NCI-H524 treated with DMSO at 0.1 percent for 48 hours (cell line): ENCODE data around the gene IBA57.
A peak's percentile ranks its signal among the peaks of the same experiment; 100 is the strongest.

Experiments
- DNase-seq: peaks from one replicate; lab custom pipeline; 2025; lab: John Stamatoyannopoulos, UW

The IBA57 gene

GRCh38 chr1:228165372-228166169 is at the start of gene IBA57:
TSS of gene IBA57 (plus strand) at chr1:228165804. CDS start at chr1:228165817, 13 bp downstream.
- DNase-seq = peak; percentile 65

GRCh38 chr1:228117335-228117734 is 48.3 kb upstream of the IBA57 start:
- DNase-seq = no peak

DNA sequence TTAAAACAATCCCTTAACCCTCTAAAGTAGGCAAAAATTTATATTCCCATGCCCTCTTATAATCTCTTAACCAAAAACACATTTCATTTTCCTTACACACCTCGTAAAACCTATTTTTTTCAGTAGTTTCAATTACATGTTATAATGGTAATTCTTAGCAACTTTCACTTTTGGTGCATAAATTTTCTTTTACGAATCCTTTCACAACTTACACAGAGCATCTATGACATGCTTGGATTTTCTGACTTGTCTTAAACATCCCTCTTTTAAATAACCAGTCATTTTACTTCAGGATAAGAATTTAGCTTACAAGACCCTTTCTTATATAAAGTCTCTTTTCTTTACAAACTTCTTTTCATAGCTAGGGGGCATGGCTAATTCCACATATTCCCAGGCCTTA is 47.6 kb upstream of the IBA57 start:
- DNase-seq = no peak

DNA sequence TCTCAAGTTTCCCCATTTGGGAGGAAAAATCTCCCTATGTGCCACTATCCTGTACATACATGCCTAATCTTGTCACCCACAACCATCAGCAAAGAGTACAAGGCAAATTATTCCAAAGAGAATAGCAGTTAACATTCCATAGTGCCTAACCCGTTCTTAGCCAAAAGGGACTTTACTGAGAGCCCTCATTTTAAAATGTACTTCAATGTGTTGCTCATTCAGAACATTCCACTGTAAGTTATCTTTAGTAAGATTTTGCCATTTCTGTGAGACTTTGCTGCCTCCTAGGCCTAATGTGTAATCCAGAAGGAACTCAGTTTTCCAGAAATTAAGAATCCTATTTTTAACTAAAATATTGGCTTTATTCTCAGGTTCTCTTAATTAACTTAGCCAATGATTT is 45.3 kb upstream of the IBA57 start:
- no peak for DNase-seq

DNA sequence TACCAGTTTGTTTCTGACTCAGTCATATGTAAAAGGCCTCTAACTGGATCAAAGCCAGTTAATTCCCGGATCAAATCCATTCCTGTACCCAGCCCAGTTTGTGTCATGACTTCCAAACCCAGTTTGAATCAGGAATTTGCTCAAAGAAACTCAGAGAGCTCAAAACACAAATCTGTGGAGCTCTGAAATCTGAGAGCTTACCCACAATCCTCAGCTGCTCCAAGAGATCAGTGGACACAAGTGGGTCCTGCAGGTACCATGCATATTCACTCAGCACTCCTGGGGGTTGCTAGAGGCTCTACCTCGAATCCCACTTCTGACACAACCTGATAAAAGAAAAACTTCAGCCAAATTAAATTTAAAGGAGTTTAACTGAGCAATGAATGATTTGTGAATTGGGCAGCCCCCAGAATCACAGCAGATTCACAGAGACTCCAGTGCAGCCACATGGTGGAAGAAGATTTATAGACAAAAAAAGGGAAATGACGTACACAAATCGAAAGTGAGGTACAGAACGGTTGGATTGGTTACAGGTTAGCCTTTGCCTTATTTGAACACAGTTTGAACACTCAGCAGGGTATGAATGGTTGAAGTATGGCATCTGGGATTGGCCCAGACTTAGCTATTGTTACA is 44.6 kb upstream of the IBA57 start:
- DNase-seq = no peak

- DNase-seq = no peak
Measured at GRCh38 chr1:228122921-228123441, 42.6 kb upstream of the IBA57 start.

GRCh38 chr1:228123505-228123904 is 42.1 kb upstream of the IBA57 start:
- no peak for DNase-seq

DNA sequence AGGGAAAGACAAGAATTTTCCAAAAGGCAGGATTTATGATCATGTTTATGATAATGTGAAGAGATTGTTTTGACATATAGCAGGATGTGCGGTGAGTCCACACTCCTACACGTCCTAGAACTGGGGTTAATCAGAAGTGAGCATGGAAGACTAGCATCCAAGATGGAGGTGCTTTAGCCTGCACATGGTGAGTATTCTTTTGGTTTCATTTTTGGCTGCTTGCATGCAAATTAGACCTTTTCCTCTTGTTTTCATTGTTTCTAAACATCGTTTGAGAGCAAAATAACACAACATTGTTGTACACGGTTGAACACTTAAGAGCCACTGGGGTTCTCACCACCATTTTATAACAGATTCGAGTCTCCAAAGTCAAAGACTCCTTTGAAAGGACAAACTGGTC is 40.4 kb upstream of the IBA57 start:
- DNase-seq = no peak

DNA sequence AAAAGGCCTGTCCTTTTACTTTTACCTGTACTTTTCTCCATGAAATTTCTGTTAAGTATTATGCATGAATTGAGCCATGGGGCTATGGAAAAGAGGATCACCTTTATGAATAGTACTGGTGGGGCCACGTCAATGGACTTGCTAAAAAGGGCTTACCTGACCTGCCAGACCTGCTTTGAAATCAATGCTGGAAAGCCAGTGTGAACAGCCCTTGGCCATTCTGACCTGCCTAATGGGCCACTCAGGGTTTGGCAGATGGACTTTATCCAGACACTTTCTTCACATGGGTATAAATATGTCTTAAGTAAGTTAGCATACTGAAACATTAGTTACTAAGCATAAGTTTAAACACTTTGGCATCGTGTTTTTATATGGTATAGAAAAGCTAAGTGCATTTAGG is 33.8 kb upstream of the IBA57 start:
- no peak for DNase-seq

DNA sequence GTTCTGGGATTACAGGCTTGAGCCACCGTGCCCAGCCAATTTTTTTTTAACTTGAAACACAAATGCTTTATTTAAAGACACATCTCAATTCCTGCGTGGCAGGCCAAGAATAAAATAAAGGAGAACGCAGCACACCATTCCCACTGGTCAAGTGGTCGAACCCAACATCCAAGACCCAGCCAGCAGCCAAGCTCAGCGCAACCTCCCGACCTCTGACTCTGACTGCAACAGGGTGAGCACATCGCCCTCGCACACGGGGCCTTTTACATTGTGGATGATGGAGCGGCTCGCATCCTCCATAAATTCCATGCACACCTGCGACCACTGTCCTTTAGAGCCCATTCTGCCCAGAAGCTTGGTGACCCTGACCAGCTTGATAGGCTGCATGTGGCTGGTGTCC is 31.0 kb upstream of the IBA57 start:
- DNase-seq = no peak

DNA sequence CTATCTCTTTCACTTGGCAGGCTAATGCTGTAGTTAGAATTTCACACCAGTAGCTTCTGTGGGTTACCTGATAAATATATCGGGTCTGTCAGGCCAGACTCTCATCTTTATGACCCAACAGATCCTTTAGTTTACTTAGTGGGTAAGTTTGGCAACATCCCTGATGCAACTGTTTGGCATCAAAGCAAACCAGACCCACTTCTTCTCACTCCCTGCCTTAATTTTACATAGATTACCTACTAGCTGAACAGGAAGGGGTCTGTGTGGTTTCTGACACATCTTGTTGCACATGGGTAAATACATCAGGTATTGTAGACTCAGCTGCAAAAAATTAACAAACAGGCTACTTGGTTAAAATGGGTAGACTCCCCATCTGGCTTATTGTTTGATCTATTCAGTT is 28.7 kb upstream of the IBA57 start:
- no peak for DNase-seq

GRCh38 chr1:228139406-228139930 is 26.1 kb upstream of the IBA57 start:
- DNase-seq = no peak

DNA sequence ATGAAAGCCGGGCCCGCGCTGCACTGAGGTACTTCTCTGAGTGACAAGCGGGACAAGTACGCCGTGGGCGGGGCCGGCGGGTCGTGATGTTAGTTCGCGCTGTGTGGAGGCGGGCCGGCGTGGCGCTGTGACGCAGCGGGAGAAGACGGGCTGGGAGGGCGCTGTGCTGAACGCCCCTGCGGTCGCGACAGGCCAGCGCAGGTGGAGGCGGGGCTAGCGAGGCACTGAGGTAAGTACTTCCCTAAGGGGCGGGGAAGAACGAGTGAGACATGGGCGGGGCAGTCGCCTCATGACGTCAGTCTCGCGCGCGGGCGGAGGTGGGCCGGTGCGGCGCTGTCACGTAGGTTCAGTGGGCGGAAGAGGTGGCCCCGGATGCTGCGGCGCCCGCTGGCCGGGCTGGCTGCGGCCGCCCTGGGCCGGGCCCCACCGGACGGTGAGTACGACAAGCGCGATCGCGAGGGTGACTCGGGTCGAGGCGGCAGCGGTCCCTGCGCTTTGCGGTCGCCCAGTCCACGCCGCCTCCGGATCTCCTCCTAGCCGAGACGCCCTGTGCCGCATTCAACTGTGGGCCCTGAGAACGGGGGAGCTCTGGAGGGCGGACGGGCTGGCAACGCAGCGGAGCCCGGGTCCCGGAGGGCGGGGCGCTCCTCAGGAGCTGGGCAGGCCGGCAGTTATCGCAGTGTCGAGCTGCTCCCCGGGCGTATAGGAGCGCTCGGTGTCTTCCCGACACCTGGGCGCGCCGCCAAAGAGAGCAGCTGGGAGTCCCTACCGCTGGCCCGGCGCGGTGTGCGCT is 25.5 kb upstream of the IBA57 start, which contains the start of gene GUK1:
GUK1 (plus strand) TSS at position 349 of the 793 bp plus-strand sequence; CDS start at position 373, 24 bp downstream.
- peak; percentile 95 for DNase-seq

GRCh38 chr1:228140724-228141225 is 24.8 kb upstream of the IBA57 start:
- no peak for DNase-seq

DNA sequence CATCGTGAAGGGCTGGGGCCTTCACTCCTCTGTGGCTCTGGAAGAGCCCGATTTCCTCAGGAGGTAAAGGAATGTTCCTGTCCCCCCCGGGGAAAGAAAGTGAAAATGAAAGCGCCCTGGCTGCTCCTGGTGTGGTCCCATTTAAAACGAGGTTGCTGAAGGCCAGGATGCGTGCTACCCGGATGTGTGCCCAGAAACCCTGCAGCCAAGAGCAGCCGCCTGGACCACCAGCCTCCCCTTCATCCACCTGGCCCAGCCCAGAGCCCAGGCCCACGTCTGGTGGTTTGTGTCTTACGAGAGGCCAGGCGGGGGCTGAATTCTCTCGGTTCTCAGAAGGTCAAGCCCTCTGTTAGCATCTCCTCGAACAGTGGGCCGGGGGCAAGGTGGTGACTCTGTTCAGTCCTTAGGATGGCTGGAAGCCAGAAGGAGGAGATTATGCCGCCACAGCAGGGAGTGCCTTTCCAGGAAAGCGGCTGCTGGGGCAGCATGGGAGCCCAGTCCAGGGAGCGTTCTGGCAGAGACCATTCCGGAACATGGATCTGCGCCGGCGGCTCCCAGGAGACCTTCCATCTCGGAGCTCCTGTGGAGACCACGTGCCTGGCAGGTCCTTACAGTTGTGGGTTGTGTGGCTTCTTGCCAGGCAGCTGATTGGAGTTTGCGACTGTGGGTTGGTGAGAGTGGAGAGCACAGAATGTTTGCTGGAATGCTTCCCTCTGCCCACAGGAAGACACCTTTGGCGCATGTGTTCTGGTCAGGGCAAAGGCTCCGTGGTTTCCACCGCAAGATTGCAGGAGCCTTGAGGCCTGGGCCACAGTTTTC is 24.2 kb upstream of the IBA57 start:
- DNase-seq = no peak

- no peak for DNase-seq
Measured at GRCh38 chr1:228142155-228142691, 23.4 kb upstream of the IBA57 start.

- no peak for DNase-seq
Measured at GRCh38 chr1:228142701-228143136, 22.9 kb upstream of the IBA57 start.

- no peak for DNase-seq
Measured at GRCh38 chr1:228143480-228144192, 22.0 kb upstream of the IBA57 start.

DNA sequence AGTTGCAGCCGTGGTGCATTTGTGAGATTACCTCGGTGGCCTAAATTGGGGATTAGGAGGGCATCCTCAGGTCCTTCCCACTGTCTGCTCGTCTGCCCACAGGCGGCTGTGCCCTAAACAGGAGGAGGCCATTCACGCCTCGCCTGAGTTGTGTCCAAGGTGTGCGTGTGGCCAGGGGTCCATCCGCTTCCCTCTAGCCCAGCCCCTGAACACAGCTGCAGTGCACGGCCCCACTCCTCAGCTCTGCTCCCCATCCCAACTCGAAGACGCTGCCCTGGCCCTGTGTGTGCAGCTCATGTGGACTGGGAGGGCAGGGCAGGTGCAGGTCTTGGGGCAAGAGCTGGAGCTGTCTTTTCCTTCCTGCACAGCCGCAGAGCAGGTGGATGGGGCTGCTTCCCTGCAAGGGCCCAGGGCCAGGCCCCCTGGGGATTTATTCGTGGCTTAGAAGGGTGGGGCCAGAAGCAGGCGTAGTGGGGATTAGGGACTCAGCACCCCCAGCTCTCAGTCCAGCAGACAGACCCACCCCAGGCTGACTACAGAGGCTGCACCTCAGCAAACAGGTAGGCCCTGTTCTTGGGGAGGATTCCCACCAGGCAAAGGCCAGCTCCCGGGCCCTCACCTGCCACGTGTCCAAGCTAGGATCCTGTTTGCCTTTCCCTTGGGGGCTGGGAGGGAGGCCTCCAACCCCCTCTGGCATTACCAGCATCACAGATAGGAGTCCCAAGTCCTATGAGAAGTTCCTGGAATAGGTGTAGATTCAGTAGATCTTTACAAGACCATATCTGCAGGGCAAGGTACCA is 21.2 kb upstream of the IBA57 start:
- no peak for DNase-seq
